Activated naive CD4-positive, alpha-beta T cell treated with anti-CD3 and anti-CD28 coated beads, Interleukin-2, amount 10 ng/mL, durations not matched to agents 7 days and 5 days (primary cell): ENCODE data around the gene ADAMTSL5.
A peak's percentile ranks its signal among the peaks of the same experiment; 100 is the strongest.
"Not testable (repeated sequence)": the region's sequence is repeated elsewhere in the genome, so short reads cannot be mapped to it uniquely, and the experiment has no call there.

Source experiments
- CTCF ChIA-PET: fragments of 350-600 bp; sonication (Branson Sonifier 250); formaldehyde crosslinking; loops from one replicate; lab custom pipeline; 2021; ENCODE audit warnings: antibody characterized with exemption; lab: Charles Lee
- DNase-seq: peaks from one replicate; pipeline ENCODE4 v3.0.0-alpha.2; 2020
- H3K27ac Mint-ChIP-seq: one replicate; pipeline ENCODE4 v1.8.0; 2021; ENCODE audit warnings: mild to moderate bottlenecking, moderate library complexity, mixed read lengths
- H3K27me3 Mint-ChIP-seq: one replicate; pipeline ENCODE4 v1.8.0; 2021; ENCODE audit warnings: mild to moderate bottlenecking, mixed read lengths
- H3K36me3 Mint-ChIP-seq: one replicate; pipeline ENCODE4 v1.8.0; 2021; ENCODE audit warnings: mixed read lengths
- H3K4me1 Mint-ChIP-seq: one replicate; pipeline ENCODE4 v1.8.0; 2021; ENCODE audit warnings: mixed read lengths
- H3K4me3 Mint-ChIP-seq: one replicate; pipeline ENCODE4 v1.8.0; 2021; ENCODE audit warnings: mild to moderate bottlenecking, moderate library complexity, mixed read lengths
- H3K9me3 Mint-ChIP-seq: one replicate; pipeline ENCODE4 v1.8.0; 2021; ENCODE audit warnings: mixed read lengths

Gene ADAMTSL5

GRCh38 chr19:1477056-1477455 is 35.8 kb downstream of the ADAMTSL5 start:
- H3K27ac Mint-ChIP-seq, H3K36me3 Mint-ChIP-seq, H3K9me3 Mint-ChIP-seq, DNase-seq: not testable (repeated sequence)
- Mint-ChIP-seq H3K27me3 (peaks cover 33% of the 10 kb centered on the region), H3K4me3 (peak overlapping the region; percentile 41), H3K4me1 (peaks cover 29% of the 10 kb centered on the region)
- CTCF ChIA-PET, result interaction anchor here (0.7 kb wide), 1 partner anchor 301 kb away, joined by 3 read pairs; no protein-coding TSS in a partner anchor

- no peak overlapping the region for H3K27ac Mint-ChIP-seq
- peaks cover 39% of the 10 kb centered on the region for H3K4me1 Mint-ChIP-seq
- H3K9me3 Mint-ChIP-seq, result no peaks in the 10 kb centered on the region
- H3K27me3 Mint-ChIP-seq, result peaks cover 40% of the 10 kb centered on the region
- peaks cover 6% of the 10 kb centered on the region for H3K36me3 Mint-ChIP-seq
- DNase-seq, result no peak
- CTCF ChIA-PET, result interaction anchor here (1.2 kb wide), 1 partner anchor 27 kb away, joined by 4 read pairs; no protein-coding TSS in a partner anchor
- H3K4me3 Mint-ChIP-seq, result no peak overlapping the region
Observed at GRCh38 chr19:1475751-1476437, 36.9 kb downstream of the ADAMTSL5 start.

GRCh38 chr19:1474765-1475351 is 38.0 kb downstream of the ADAMTSL5 start:
- CTCF ChIA-PET, result interaction anchor here (1.2 kb wide), 1 partner anchor 28 kb away, joined by 4 read pairs; no protein-coding TSS in a partner anchor
- no peak overlapping the region for H3K27ac Mint-ChIP-seq
- peaks cover 45% of the 10 kb centered on the region for H3K27me3 Mint-ChIP-seq
- H3K4me1 Mint-ChIP-seq, result peaks cover 39% of the 10 kb centered on the region
- H3K9me3 Mint-ChIP-seq, result no peaks in the 10 kb centered on the region
- no peak overlapping the region for H3K4me3 Mint-ChIP-seq
- peaks cover 6% of the 10 kb centered on the region for H3K36me3 Mint-ChIP-seq
- DNase-seq, result no peak

GRCh38 chr19:1474011-1474764 is 38.6 kb downstream of the ADAMTSL5 start:
- H3K4me1 Mint-ChIP-seq, result peaks cover 33% of the 10 kb centered on the region
- H3K9me3 Mint-ChIP-seq, result no peaks in the 10 kb centered on the region
- peaks cover 6% of the 10 kb centered on the region for H3K36me3 Mint-ChIP-seq
- CTCF ChIA-PET, result no interaction called here
- peaks cover 44% of the 10 kb centered on the region for H3K27me3 Mint-ChIP-seq
- H3K4me3 Mint-ChIP-seq, result no peak overlapping the region
- no peak overlapping the region for H3K27ac Mint-ChIP-seq
- DNase-seq, result no peak

- no peak overlapping the region for H3K4me3 Mint-ChIP-seq
- CTCF ChIA-PET, result no interaction called here
Observed at GRCh38 chr19:1473085-1473851, 39.6 kb downstream of the ADAMTSL5 start.

GRCh38 chr19:1472231-1473084 is 40.4 kb downstream of the ADAMTSL5 start:
- Mint-ChIP-seq H3K36me3 (peaks cover 3% of the 10 kb centered on the region), H3K27ac (no peak overlapping the region), H3K27me3 (peaks cover 58% of the 10 kb centered on the region), H3K4me3 (no peak overlapping the region), H3K4me1 (peaks cover 26% of the 10 kb centered on the region), H3K9me3 (no peaks in the 10 kb centered on the region)
- no peak for DNase-seq
- CTCF ChIA-PET, result interaction anchor here (0.7 kb wide), 1 partner anchor 27 kb away, joined by 3 read pairs; no protein-coding TSS in a partner anchor

More at GRCh38 chr19:1473085-1473851, 39.6 kb downstream of the ADAMTSL5 start:
- no peak for DNase-seq
- Mint-ChIP-seq H3K9me3 (no peaks in the 10 kb centered on the region), H3K27me3 (peaks cover 50% of the 10 kb centered on the region), H3K36me3 (peaks cover 4% of the 10 kb centered on the region), H3K4me1 (peaks cover 31% of the 10 kb centered on the region), H3K27ac (no peak overlapping the region)

GRCh38 chr19:1471515-1472160 is 41.2 kb downstream of the ADAMTSL5 start:
- CTCF ChIA-PET, result interaction anchor here (0.6 kb wide), 1 partner anchor 205 kb away, joined by 3 read pairs; no protein-coding TSS in a partner anchor
- peak; percentile 45 for DNase-seq
- H3K36me3 Mint-ChIP-seq, result no peaks in the 10 kb centered on the region
- H3K9me3 Mint-ChIP-seq, result no peaks in the 10 kb centered on the region
- no peak overlapping the region for H3K4me3 Mint-ChIP-seq
- H3K27ac Mint-ChIP-seq, result no peak overlapping the region
- H3K4me1 Mint-ChIP-seq, result peaks cover 21% of the 10 kb centered on the region
- peaks cover 66% of the 10 kb centered on the region for H3K27me3 Mint-ChIP-seq

GRCh38 chr19:1471010-1471514 is 41.8 kb downstream of the ADAMTSL5 start:
- Mint-ChIP-seq H3K27ac (no peak overlapping the region), H3K4me3 (peak overlapping the region; percentile 66), H3K4me1 (peaks cover 20% of the 10 kb centered on the region), H3K36me3 (no peaks in the 10 kb centered on the region), H3K27me3 (peaks cover 72% of the 10 kb centered on the region), H3K9me3 (no peaks in the 10 kb centered on the region)
- DNase-seq, result peak; percentile 54
- CTCF ChIA-PET, result interaction anchor here (0.6 kb wide), 1 partner anchor 205 kb away, joined by 3 read pairs; no protein-coding TSS in a partner anchor

GRCh38 chr19:1470305-1471009 is 42.4 kb downstream of the ADAMTSL5 start:
- DNase-seq, result peak; percentile 87
- CTCF ChIA-PET, result no interaction called here
- no peaks in the 10 kb centered on the region for H3K36me3 Mint-ChIP-seq
- H3K4me1 Mint-ChIP-seq, result peaks cover 20% of the 10 kb centered on the region
- H3K9me3 Mint-ChIP-seq, result no peaks in the 10 kb centered on the region
- peaks cover 77% of the 10 kb centered on the region for H3K27me3 Mint-ChIP-seq
- no peak overlapping the region for H3K27ac Mint-ChIP-seq
- H3K4me3 Mint-ChIP-seq, result peak overlapping the region; percentile 66

- CTCF ChIA-PET, result no interaction called here
- peaks cover 82% of the 10 kb centered on the region for H3K27me3 Mint-ChIP-seq
- H3K27ac Mint-ChIP-seq, result no peak overlapping the region
- H3K4me3 Mint-ChIP-seq, result peak overlapping the region; percentile 66
- no peak for DNase-seq
- H3K4me1 Mint-ChIP-seq, result peaks cover 20% of the 10 kb centered on the region
- no peaks in the 10 kb centered on the region for H3K9me3 Mint-ChIP-seq
- no peaks in the 10 kb centered on the region for H3K36me3 Mint-ChIP-seq
Observed at GRCh38 chr19:1470055-1470304, 42.8 kb downstream of the ADAMTSL5 start.

GRCh38 chr19:1469255-1470054 is 43.4 kb downstream of the ADAMTSL5 start:
- CTCF ChIA-PET, result no interaction called here
- Mint-ChIP-seq H3K27me3 (peaks cover 87% of the 10 kb centered on the region), H3K4me1 (peaks cover 20% of the 10 kb centered on the region), H3K9me3 (no peaks in the 10 kb centered on the region), H3K27ac (no peak overlapping the region), H3K4me3 (no peak overlapping the region), H3K36me3 (no peaks in the 10 kb centered on the region)
- peak; percentile 50 for DNase-seq
